ENCODE data around the gene CNIH1. TPM values are rescaled to one million over a fixed set of nuclear protein-coding genes. Genes with fewer than 3 reads are reported as not detected.

The CNIH1 gene
- total RNA-seq, result 100 to 1,000 TPM in 1 of 6 donors, 10 to 100 TPM in 5; 37.7 to 105 (median 57.9) TPM

DNA sequence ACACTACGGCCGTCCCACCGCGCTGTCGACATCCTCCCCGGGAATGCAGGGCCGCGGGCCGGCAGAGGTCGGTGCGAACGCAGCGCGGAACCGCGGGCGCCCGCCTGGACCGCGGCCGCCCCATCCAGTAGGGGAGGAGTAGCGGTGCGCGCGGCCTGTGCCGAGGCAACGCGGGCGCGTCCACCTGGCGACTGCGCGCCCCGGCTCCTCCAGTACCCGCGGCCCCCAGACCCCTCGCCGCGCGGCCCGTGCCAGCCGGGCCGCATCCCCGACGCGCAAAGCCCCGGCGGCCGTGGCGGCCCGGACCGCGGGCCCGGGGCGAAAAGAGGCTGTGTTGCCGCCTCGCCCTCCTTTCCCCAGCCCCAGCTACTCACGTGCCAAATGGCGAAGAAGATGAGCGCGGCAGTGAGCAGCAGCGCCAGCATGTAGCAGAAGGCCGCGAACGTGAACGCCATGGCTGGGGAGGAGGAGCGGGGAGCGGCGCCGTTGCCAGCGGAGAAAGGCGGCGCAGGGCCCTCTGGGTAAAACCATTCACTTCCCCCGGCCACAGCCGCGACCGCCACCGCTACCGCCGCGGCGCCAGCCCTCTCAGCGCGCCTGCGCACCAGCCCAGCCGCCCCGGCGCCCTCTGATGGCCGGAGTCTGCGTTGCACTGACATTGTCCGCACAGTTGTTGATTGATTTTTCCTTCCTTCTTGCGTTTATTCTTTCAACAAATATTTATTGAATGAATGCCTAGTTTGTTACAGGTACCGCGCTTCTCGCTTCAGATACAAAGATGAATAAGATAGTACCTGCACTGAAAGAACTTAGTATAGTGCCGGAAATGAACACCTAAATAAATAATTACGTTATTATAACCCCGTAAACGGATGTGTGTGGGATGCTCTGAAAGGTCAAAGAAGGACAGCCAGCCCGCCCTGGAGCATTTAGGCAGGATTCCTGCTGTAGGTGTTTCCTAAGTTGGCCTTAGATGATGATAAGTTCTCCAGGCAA, at the start of gene CNIH1:
Gene CNIH1, minus strand, starts transcription at position 502 of the 996 bp plus-strand sequence. Its CDS starts 47 bp downstream, at position 455.
- TF ChIP-seq, protein P1, sequence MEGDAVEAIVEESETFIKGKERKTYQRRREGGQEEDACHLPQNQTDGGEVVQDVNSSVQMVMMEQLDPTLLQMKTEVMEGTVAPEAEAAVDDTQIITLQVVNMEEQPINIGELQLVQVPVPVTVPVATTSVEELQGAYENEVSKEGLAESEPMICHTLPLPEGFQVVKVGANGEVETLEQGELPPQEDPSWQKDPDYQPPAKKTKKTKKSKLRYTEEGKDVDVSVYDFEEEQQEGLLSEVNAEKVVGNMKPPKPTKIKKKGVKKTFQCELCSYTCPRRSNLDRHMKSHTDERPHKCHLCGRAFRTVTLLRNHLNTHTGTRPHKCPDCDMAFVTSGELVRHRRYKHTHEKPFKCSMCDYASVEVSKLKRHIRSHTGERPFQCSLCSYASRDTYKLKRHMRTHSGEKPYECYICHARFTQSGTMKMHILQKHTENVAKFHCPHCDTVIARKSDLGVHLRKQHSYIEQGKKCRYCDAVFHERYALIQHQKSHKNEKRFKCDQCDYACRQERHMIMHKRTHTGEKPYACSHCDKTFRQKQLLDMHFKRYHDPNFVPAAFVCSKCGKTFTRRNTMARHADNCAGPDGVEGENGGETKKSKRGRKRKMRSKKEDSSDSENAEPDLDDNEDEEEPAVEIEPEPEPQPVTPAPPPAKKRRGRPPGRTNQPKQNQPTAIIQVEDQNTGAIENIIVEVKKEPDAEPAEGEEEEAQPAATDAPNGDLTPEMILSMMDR (IDR thresholded peaks at IDR 0.05), result peak; percentile 84 to 98 (median 94)
- TF ChIP-seq EP300 (IDR thresholded peaks at IDR 0.05), result no peak
- peak; percentile 62 to 81 for TF ChIP-seq POLR2AphosphoS5 (IDR thresholded peaks at IDR 0.05)
- TF ChIP-seq POLR2A (IDR thresholded peaks at IDR 0.05), result peak in 2 of 4 donors; percentile 72 to 77
- Histone ChIP-seq H3K36me3 (no peaks in the 10 kb centered on the region), H3K27ac (peak within 1 kb of the TSS; percentile 88 to 96 (median 92)), H3K27me3 (no peaks in the 10 kb centered on the region), H3K9me3 (no peaks in the 10 kb centered on the region), H3K4me3 (peak within 1 kb of the TSS; percentile 66 to 89 (median 82)), H3K4me1 (peaks cover 8 to 19% (median 14%) of the 10 kb centered on the region in 4 donors)
- WGBS, 2 donors, result 0% methylated on average over 41 to 63 of the region's 100 CpGs
- DNase-seq, result peak; percentile 94 to 99
- peak; percentile 97 to 99 for ATAC-seq (ENCODE audit: low FRiP score in 2 of 2)

DNA sequence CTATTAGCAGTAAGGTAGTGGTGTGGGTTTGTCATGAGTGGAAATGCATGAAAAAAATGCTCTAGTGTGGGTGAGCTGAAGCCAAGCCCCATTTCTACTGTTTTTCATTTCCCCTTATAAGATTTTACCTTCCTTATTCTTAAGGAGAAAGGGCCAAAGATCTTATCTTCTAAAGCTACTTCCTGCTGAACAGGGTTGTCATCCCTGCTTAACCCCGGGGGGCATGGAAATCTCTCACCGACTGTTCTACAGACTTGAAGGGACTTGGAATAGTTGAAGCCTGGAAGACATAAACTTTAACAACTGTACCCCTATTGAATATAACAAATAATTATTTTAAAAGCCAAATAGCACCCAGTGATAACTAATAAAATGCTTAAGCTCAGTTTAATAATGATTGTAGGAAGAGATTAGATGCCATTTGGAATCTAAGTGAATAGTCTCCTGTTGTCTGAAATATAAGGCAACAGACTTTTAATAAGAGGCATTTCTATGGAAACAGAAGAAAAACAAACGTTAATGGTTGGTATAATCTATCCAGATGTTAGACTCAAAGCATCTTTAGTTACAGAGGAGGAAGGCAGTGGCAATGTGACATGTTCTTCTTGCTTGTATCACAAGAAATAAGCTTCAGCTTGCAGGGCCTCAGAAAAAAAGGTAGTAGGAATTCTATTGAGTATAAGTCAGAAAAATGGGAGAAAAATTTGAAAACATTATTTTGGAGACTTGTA, 49.4 kb upstream of the CNIH1 start:
- Histone ChIP-seq H3K4me3 (no peak overlapping the region), H3K4me1 (peaks cover 14 to 33% (median 27%) of the 10 kb centered on the region in 4 donors), H3K27me3 (no peaks in the 10 kb centered on the region), H3K36me3 (no peaks in the 10 kb centered on the region), H3K9me3 (no peaks in the 10 kb centered on the region), H3K27ac (no peak overlapping the region)
- WGBS, 2 donors, result 30 to 36% methylated on average over 3 of the region's 3 CpGs
- TF ChIP-seq EP300 (IDR thresholded peaks at IDR 0.05), result no peak
- no peak for TF ChIP-seq POLR2A (IDR thresholded peaks at IDR 0.05)
- TF ChIP-seq, protein P1 (IDR thresholded peaks at IDR 0.05), result no peak
- TF ChIP-seq POLR2AphosphoS5 (IDR thresholded peaks at IDR 0.05), result no peak
- ATAC-seq (ENCODE audit: low FRiP score in 2 of 2) (no peak), DNase-seq (no peak)

- Histone ChIP-seq H3K27ac (peak overlapping the region; percentile 92 to 99 (median 96)), H3K36me3 (no peaks in the 10 kb centered on the region), H3K27me3 (no peaks in the 10 kb centered on the region), H3K4me1 (peaks cover 14 to 33% (median 27%) of the 10 kb centered on the region in 4 donors), H3K9me3 (no peaks in the 10 kb centered on the region), H3K4me3 (peak overlapping the region in 2 of 4 donors; percentile 61 to 84)
- no peak for DNase-seq
- 91 to 94% methylated on average over 4 of the region's 4 CpGs for WGBS, 2 donors
- no peak for TF ChIP-seq POLR2A (IDR thresholded peaks at IDR 0.05)
- no peak for ATAC-seq (ENCODE audit: low FRiP score in 2 of 2)
Measured at GRCh38 chr14:54489731-54490444, 48.7 kb upstream of the CNIH1 start.

GRCh38 chr14:54489318-54489683, 48.1 kb upstream of the CNIH1 start:
- WGBS, 2 donors, result 35 to 41% methylated on average over 5 of the region's 5 CpGs
- H3K4me3 ChIP-seq, result peak overlapping the region in 3 of 4 donors; percentile 61 to 84 (median 79)
- H3K36me3 ChIP-seq, result no peaks in the 10 kb centered on the region
- peak in 1 of 2 donors; percentile 2 for ATAC-seq (ENCODE audit: low FRiP score in 2 of 2)
- H3K9me3 ChIP-seq, result no peaks in the 10 kb centered on the region
- peak overlapping the region; percentile 92 to 99 (median 96) for H3K27ac ChIP-seq
- TF ChIP-seq POLR2A (IDR thresholded peaks at IDR 0.05) (no peak), EP300 (IDR thresholded peaks at IDR 0.05) (no peak), POLR2AphosphoS5 (IDR thresholded peaks at IDR 0.05) (no peak)
- TF ChIP-seq, protein P1 (IDR thresholded peaks at IDR 0.05), result no peak
- H3K27me3 ChIP-seq, result no peaks in the 10 kb centered on the region
- H3K4me1 ChIP-seq, result peaks cover 14 to 33% (median 30%) of the 10 kb centered on the region in 4 donors
- DNase-seq, result no peak

Measured in upper lobe of left lung (tissue), 6 donors.